ENCODE data around the gene ADARB2.

ADARB2 gene

GRCh38 chr10:1132584-1132983 is 604.7 kb downstream of the ADARB2 start:
- Histone ChIP-seq H3K27ac (ENCODE audit: low read length) (no peak overlapping the region), H3K4me1 (ENCODE audit: control insufficient read depth in 1 of 2, insufficient read depth in 2 of 2, low read length in 2 of 2) (no peaks in the 10 kb centered on the region), H3K9me3 (ENCODE audit: control insufficient read depth in 1 of 2, low read length in 2 of 2) (no peaks in the 10 kb centered on the region), H3K27me3 (ENCODE audit: low read depth, low read length) (no peaks in the 10 kb centered on the region), H3K4me3 (ENCODE audit: low read depth in 1 of 2, low read length in 2 of 2) (no peak overlapping the region), H3K36me3 (ENCODE audit: control insufficient read depth in 1 of 2, insufficient read depth in 2 of 2, low read length in 2 of 2) (peaks cover 26 to 34% of the 10 kb centered on the region in 2 donors)

DNA sequence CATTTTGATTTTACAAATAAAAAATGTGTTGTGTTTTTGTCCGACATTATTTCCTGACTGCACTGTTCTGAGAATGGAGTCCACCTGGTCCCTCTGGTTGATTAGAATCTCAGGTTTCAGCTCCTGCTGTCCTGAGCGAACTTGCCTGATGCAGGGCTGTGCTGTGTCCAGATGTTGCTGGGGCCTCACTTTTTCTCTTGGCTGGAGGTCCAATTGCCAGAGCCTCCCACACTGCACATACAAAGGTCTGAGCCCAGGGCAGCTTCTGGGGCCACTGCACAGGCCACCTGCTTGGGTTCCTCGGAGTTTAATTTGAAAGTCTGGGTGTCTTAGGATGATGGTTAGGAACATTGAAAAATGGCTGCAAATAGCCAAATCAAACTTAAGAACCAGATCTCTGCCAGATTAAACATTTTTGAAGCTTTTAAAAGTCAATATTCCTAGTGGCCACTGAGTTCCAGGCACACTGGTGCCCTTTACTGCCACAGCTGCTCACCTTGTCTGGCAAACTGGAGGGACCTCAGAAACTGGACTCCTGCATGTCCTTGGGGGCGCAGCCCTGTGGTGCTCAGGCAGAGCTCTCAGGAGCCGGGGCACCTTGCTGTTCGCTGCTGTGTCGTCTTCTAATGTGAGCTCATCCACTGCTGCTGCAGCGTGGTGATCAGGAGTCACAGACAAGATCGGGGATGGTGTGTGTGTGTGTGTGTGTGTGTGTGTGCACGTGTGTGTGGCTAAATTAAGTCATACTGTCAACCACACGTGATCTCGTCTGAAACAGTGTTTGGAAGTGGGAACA is 606.1 kb downstream of the ADARB2 start:
- Histone ChIP-seq H3K27ac (ENCODE audit: low read length) (no peak overlapping the region), H3K9me3 (ENCODE audit: control insufficient read depth in 1 of 2, low read length in 2 of 2) (no peaks in the 10 kb centered on the region), H3K4me3 (ENCODE audit: low read depth in 1 of 2, low read length in 2 of 2) (no peak overlapping the region), H3K27me3 (ENCODE audit: low read depth, low read length) (no peaks in the 10 kb centered on the region), H3K4me1 (ENCODE audit: control insufficient read depth in 1 of 2, insufficient read depth in 2 of 2, low read length in 2 of 2) (no peaks in the 10 kb centered on the region), H3K36me3 (ENCODE audit: control insufficient read depth in 1 of 2, insufficient read depth in 2 of 2, low read length in 2 of 2) (peaks cover 26 to 41% of the 10 kb centered on the region in 2 donors)

GRCh38 chr10:1130226-1130625 is 607.1 kb downstream of the ADARB2 start:
- Histone ChIP-seq H3K9me3 (ENCODE audit: control insufficient read depth in 1 of 2, low read length in 2 of 2) (no peaks in the 10 kb centered on the region), H3K36me3 (ENCODE audit: control insufficient read depth in 1 of 2, insufficient read depth in 2 of 2, low read length in 2 of 2) (peaks cover 33 to 49% of the 10 kb centered on the region in 2 donors), H3K27ac (ENCODE audit: low read length) (no peak overlapping the region), H3K4me1 (ENCODE audit: control insufficient read depth in 1 of 2, insufficient read depth in 2 of 2, low read length in 2 of 2) (no peaks in the 10 kb centered on the region), H3K4me3 (ENCODE audit: low read depth in 1 of 2, low read length in 2 of 2) (no peak overlapping the region), H3K27me3 (ENCODE audit: low read depth, low read length) (no peaks in the 10 kb centered on the region)

DNA sequence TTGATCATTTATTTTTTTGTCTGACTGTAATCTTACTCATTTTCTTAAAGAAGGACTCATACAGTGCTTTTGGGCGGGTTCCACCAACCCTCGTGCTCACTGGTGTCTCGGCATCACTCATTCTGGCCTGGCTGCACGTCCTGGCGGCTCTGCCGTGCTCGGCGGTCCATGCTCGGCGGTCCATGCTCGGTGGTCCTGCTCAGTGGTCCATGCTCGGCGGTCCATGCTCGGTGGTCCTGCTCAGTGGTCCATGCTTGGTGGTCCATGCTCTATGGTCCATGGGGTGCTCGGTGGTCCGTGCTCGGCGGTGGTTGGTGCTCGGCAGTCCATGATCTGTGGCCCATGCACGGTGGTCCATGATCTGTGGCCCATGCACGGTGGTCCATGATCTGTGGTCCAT is 608.7 kb downstream of the ADARB2 start:
- no peaks in the 10 kb centered on the region for H3K4me1 ChIP-seq (ENCODE audit: control insufficient read depth in 1 of 2, insufficient read depth in 2 of 2, low read length in 2 of 2)
- peaks cover 45 to 65% of the 10 kb centered on the region in 2 donors for H3K36me3 ChIP-seq (ENCODE audit: control insufficient read depth in 1 of 2, insufficient read depth in 2 of 2, low read length in 2 of 2)
- no peak overlapping the region for H3K4me3 ChIP-seq (ENCODE audit: low read depth in 1 of 2, low read length in 2 of 2)
- H3K9me3 ChIP-seq (ENCODE audit: control insufficient read depth in 1 of 2, low read length in 2 of 2): no peaks in the 10 kb centered on the region
- no peaks in the 10 kb centered on the region for H3K27me3 ChIP-seq (ENCODE audit: low read depth, low read length)
- H3K27ac ChIP-seq (ENCODE audit: low read length): no peak overlapping the region

GRCh38 chr10:1128115-1128514 is 609.2 kb downstream of the ADARB2 start:
- H3K27me3 ChIP-seq (ENCODE audit: low read depth, low read length): no peaks in the 10 kb centered on the region
- peaks cover 45 to 69% of the 10 kb centered on the region in 2 donors for H3K36me3 ChIP-seq (ENCODE audit: control insufficient read depth in 1 of 2, insufficient read depth in 2 of 2, low read length in 2 of 2)

DNA sequence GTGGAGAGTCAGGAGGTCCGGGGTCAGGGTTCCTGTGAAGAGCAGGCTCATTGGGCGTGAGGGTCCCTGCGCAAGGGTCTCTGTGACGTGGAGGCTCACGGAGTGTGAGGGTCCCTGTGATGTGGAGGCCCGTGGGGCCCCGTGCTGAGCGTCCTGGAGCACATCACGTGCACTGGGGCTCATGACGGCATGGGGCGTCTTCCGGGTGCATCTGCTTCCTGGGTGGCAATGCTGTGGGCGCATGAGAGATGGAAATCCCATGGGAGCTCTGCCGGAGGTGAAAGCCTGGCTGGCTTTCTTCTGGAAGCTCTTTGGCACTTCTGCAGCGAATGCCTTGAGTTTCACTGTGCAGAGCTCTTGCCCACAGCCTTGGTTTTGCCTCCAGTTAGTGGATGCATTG is 609.7 kb downstream of the ADARB2 start:
- Histone ChIP-seq H3K36me3 (ENCODE audit: control insufficient read depth in 1 of 2, insufficient read depth in 2 of 2, low read length in 2 of 2) (peaks cover 45 to 71% of the 10 kb centered on the region in 2 donors), H3K27me3 (ENCODE audit: low read depth, low read length) (no peaks in the 10 kb centered on the region)

More at GRCh38 chr10:1128115-1128514, 609.2 kb downstream of the ADARB2 start:
- no peak overlapping the region for H3K27ac ChIP-seq (ENCODE audit: low read length)
- H3K4me3 ChIP-seq (ENCODE audit: low read depth in 1 of 2, low read length in 2 of 2): no peak overlapping the region
- no peaks in the 10 kb centered on the region for H3K9me3 ChIP-seq (ENCODE audit: control insufficient read depth in 1 of 2, low read length in 2 of 2)
- H3K4me1 ChIP-seq (ENCODE audit: control insufficient read depth in 1 of 2, insufficient read depth in 2 of 2, low read length in 2 of 2): no peaks in the 10 kb centered on the region

More for the DNA sequence above, 609.7 kb downstream of the ADARB2 start:
- Histone ChIP-seq H3K4me3 (ENCODE audit: low read depth in 1 of 2, low read length in 2 of 2) (no peak overlapping the region), H3K9me3 (ENCODE audit: control insufficient read depth in 1 of 2, low read length in 2 of 2) (no peaks in the 10 kb centered on the region), H3K4me1 (ENCODE audit: control insufficient read depth in 1 of 2, insufficient read depth in 2 of 2, low read length in 2 of 2) (no peaks in the 10 kb centered on the region), H3K27ac (ENCODE audit: low read length) (no peak overlapping the region)

Data from muscle layer of duodenum (tissue), 2 donors.